Lower leg skin (tissue), 3 donors: ENCODE data around the gene EXTL1.

Experiments
- CTCF ChIP-seq, 3 donors: fragments of 450-650 bp; IDR thresholded peaks; one replicate each; pipeline ENCODE4 v1.5.1; 2016; ENCODE audit warnings: antibody characterized with exemption in 3 of 3, mild to moderate bottlenecking in 3 of 3, moderate library complexity in 2 of 3
- POLR2A ChIP-seq, 2 donors: fragments of 450-650 bp; IDR thresholded peaks; one replicate each; pipeline ENCODE4 v1.6.1; 2016 to 2017; ENCODE audit warnings: antibody characterized with exemption in 2 of 2, mild to moderate bottlenecking in 1 of 2, moderate library complexity in 1 of 2

- TF ChIP-seq CTCF (IDR thresholded peaks at IDR 0.05) (no peak), POLR2A (IDR thresholded peaks at IDR 0.05) (no peak)
Measured at GRCh38 chr1:26020330-26020768, 1.2 kb upstream of the EXTL1 start.
